HFFc6 (cell line): ENCODE data around the gene MTFP1. TPM values are rescaled to one million over a fixed set of nuclear protein-coding genes. Genes with fewer than 3 reads are reported as not detected.
"Not testable (repeated sequence)": the region's sequence is repeated elsewhere in the genome, so short reads cannot be mapped to it uniquely, and the experiment has no call there.

ENCODE experiments used
- DNase-seq: peaks from one replicate; pipeline ENCODE4 v3.0.0-alpha.2; 2018
- H3K27ac Mint-ChIP-seq: 2 replicates; pipeline ENCODE4 v1.8.0; 2020; ENCODE audit warnings: mild to moderate bottlenecking, mixed read lengths
- H3K27me3 Mint-ChIP-seq: 2 replicates; pipeline ENCODE4 v1.8.0; 2021; ENCODE audit warnings: mild to moderate bottlenecking, moderate library complexity, mixed read lengths; ENCODE audit not compliant: insufficient read depth
- H3K36me3 Mint-ChIP-seq: 2 replicates; pipeline ENCODE4 v1.8.0; 2021; ENCODE audit warnings: low read depth, mixed read lengths
- H3K4me1 Mint-ChIP-seq: 2 replicates; pipeline ENCODE4 v1.8.0; 2020; ENCODE audit warnings: low read depth, mixed read lengths
- H3K4me3 Mint-ChIP-seq: 2 replicates; pipeline ENCODE4 v1.8.0; 2020; ENCODE audit warnings: mild to moderate bottlenecking, moderate library complexity, mixed read lengths
- H3K9me3 Mint-ChIP-seq: 2 replicates; pipeline ENCODE4 v1.8.0; 2020; ENCODE audit warnings: mild to moderate bottlenecking, mixed read lengths
- CTCF ChIP-seq: fragments of 200-600 bp; sonication (generic); IDR thresholded peaks from 2 replicates; pipeline ENCODE4 v1.5.0; 2021; ENCODE audit warnings: antibody characterized with exemption, mild to moderate bottlenecking
- total RNA-seq, 6 experiments: library from RNA; stranded (reverse); fragmentation: NEBNext Ultra II Directional; extraction: Animal tissue kit (Norgen Biotek cat#: 25700); gene quantifications; 2 replicates in 1 of 6; 3 replicates in 5 of 6; pipeline ENCODE4 v1.2.3, GENCODE V29; 2021

The MTFP1 gene
- total RNA-seq, 6 experiments from 2014 or later: 1.7 to 5.7 (median 4.1) TPM

GRCh38 chr22:30398685-30399680 lies 26.6 kb upstream of the MTFP1 start:
- Mint-ChIP-seq H3K27me3 (peaks cover 2% of the 10 kb centered on the region), H3K4me1 (peaks cover 37% of the 10 kb centered on the region), H3K27ac (peak overlapping the region; percentile 22), H3K4me3 (peak overlapping the region; percentile 92), H3K9me3 (no peaks in the 10 kb centered on the region), H3K36me3 (peaks cover 1% of the 10 kb centered on the region; the same call in 1 of the 2 replicates)
- no peak for DNase-seq
- TF ChIP-seq CTCF: no peak

GRCh38 chr22:30399718-30400117 lies 25.9 kb upstream of the MTFP1 start:
- H3K9me3 Mint-ChIP-seq: no peaks in the 10 kb centered on the region
- peaks cover 2% of the 10 kb centered on the region for H3K27me3 Mint-ChIP-seq
- H3K36me3 Mint-ChIP-seq: peaks cover 4% of the 10 kb centered on the region; the same call in 1 of the 2 replicates
- TF ChIP-seq CTCF: no peak
- H3K4me1 Mint-ChIP-seq: peaks cover 37% of the 10 kb centered on the region
- DNase-seq: no peak
- H3K4me3 Mint-ChIP-seq: no peak overlapping the region
- H3K27ac Mint-ChIP-seq: no peak overlapping the region

- Mint-ChIP-seq H3K4me3 (no peak overlapping the region), H3K36me3 (peaks cover 4% of the 10 kb centered on the region; the same call in 1 of the 2 replicates), H3K27me3 (peaks cover 2% of the 10 kb centered on the region), H3K4me1 (peaks cover 37% of the 10 kb centered on the region), H3K27ac (no peak overlapping the region), H3K9me3 (no peaks in the 10 kb centered on the region)
- no peak for TF ChIP-seq CTCF
- DNase-seq: no peak
These were observed 25.4 kb upstream of the MTFP1 start for GRCh38 chr22:30400159-30400558.

- H3K27ac Mint-ChIP-seq, H3K4me3 Mint-ChIP-seq, DNase-seq, H3K9me3 Mint-ChIP-seq, H3K27me3 Mint-ChIP-seq, H3K36me3 Mint-ChIP-seq: not testable (repeated sequence)
- H3K4me1 Mint-ChIP-seq: peaks cover 34% of the 10 kb centered on the region
These were observed 24.5 kb upstream of the MTFP1 start for GRCh38 chr22:30401024-30401423.

- H3K9me3 Mint-ChIP-seq: no peaks in the 10 kb centered on the region
- peaks cover 4% of the 10 kb centered on the region; the same call in 1 of the 2 replicates for H3K36me3 Mint-ChIP-seq
- H3K27me3 Mint-ChIP-seq: no peaks in the 10 kb centered on the region; the same call in 1 of the 2 replicates
- TF ChIP-seq CTCF: no peak
- no peak for DNase-seq
- H3K27ac Mint-ChIP-seq: no peak overlapping the region; the same call in 1 of the 2 replicates
- no peak overlapping the region for H3K4me3 Mint-ChIP-seq
- H3K4me1 Mint-ChIP-seq: peaks cover 26% of the 10 kb centered on the region
These were observed 23.4 kb upstream of the MTFP1 start for GRCh38 chr22:30402028-30402765.

GRCh38 chr22:30402766-30403104 lies 22.8 kb upstream of the MTFP1 start:
- H3K36me3 Mint-ChIP-seq, DNase-seq, H3K27me3 Mint-ChIP-seq, H3K9me3 Mint-ChIP-seq, H3K27ac Mint-ChIP-seq, H3K4me3 Mint-ChIP-seq: not testable (repeated sequence)
- H3K4me1 Mint-ChIP-seq: peaks cover 24% of the 10 kb centered on the region
